Inflammatory macrophage (primary cell): ENCODE measurements around the gene ADAT2.

Experiments
- DNase-seq, 2 donors: peaks; one replicate each; pipeline ENCODE4 v3.0.0-alpha.2; 2020 to 2022

Gene ADAT2

GRCh38 chr6:143396497-143397226, 53.8 kb downstream of the ADAT2 start:
- DNase-seq, result no peak

- no peak for DNase-seq
Observed at GRCh38 chr6:143395699-143396098, 54.8 kb downstream of the ADAT2 start.

- DNase-seq, result no peak
Observed at GRCh38 chr6:143394389-143394788, 56.1 kb downstream of the ADAT2 start.

- DNase-seq, result no peak
Observed at GRCh38 chr6:143390278-143390677, 60.2 kb downstream of the ADAT2 start.

GRCh38 chr6:143385636-143386035, 64.9 kb downstream of the ADAT2 start:
- DNase-seq, result no peak

GRCh38 chr6:143376861-143377260, 73.6 kb downstream of the ADAT2 start:
- DNase-seq, result no peak

- no peak for DNase-seq
Observed at GRCh38 chr6:143376375-143376774, 74.1 kb downstream of the ADAT2 start.

GRCh38 chr6:143375022-143375585, 75.4 kb downstream of the ADAT2 start:
- no peak for DNase-seq

GRCh38 chr6:143374014-143374413, 76.5 kb downstream of the ADAT2 start:
- no peak for DNase-seq
